K562 (cell line): ENCODE data around the gene FRMPD4. TPM values are rescaled to one million over a fixed set of nuclear protein-coding genes. Genes with fewer than 3 reads are reported as not detected.

Experiments used
- ATAC-seq: fragments of 200-7000 bp; cut with Tn5 transposase; 3 replicates; pipeline ENCODE4 v1.9.1; 2020; ENCODE audit warnings: moderate library complexity
- BruUV-seq: library from RNA; stranded (reverse); fragments of 400-500 nt; replicated peaks from 2 replicates; lab custom pipeline; 2021; lab: Mats Ljungman, UMichigan
- CTCF ChIA-PET: fragments of 300-600 bp; formaldehyde crosslinking; extraction: SDS; loops from one replicate; lab custom pipeline; 2021; ENCODE audit warnings: low intra/inter-chr PET ratio; lab: Yijun Ruan, JAX
- POLR2A ChIA-PET: fragments of 300-600, 350-650 bp; sonication (Branson Sonifier 250); formaldehyde crosslinking; extraction: SDS; loops from one replicate; lab custom pipeline; 2021; ENCODE audit warnings: antibody characterized with exemption, inconsistent platforms; lab: Yijun Ruan, JAX
- DNase-seq, 4 experiments: peaks; one replicate each; pipeline versions ENCODE4 v3.0.0 to v3.0.0-alpha.2; 2011 to 2018; ENCODE audit warnings: low spot score in 3 of 4, mixed read lengths in 3 of 4; ENCODE audit errors: extremely low read depth in 1 of 4
- FAIRE-seq: peaks from 2 replicates; lab custom pipeline; 2011; peaks lifted over from hg19 to GRCh38; lab: Jason Lieb, UNC
- H2AFZ ChIP-seq: 2 replicates; pipeline ENCODE4 v1.6.0; 2011; ENCODE audit warnings: low read depth, low read length, control low read depth, inconsistent platforms
- H3K27ac ChIP-seq: fragments of 200-600 bp; 3 replicates; pipeline ENCODE4 v1.8.0; 2011; ENCODE audit warnings: low read depth, mild to moderate bottlenecking, control low read depth, inconsistent platforms, low read length, moderate library complexity, mixed read lengths; ENCODE audit errors: extremely low read depth
- H3K27me3 ChIP-seq, 2 experiments: fragments of 300-600 bp in 1 of 2; 2 replicates in 1 of 2; 3 replicates in 1 of 2; pipeline versions ENCODE4 v1.6.0 to v1.8.0; 2011; ENCODE audit warnings: inconsistent platforms in 2 of 2, low read length in 2 of 2, mild to moderate bottlenecking in 1 of 2, mixed read lengths in 1 of 2, moderate library complexity in 1 of 2; ENCODE audit not compliant: control insufficient read depth in 2 of 2, insufficient read depth in 2 of 2
- H3K36me3 ChIP-seq: fragments of 300-600 bp; 3 replicates; pipeline ENCODE4 v1.8.0; 2011; ENCODE audit warnings: mild to moderate bottlenecking, low read length, inconsistent platforms; ENCODE audit not compliant: control insufficient read depth, insufficient read depth
- H3K4me1 ChIP-seq, 2 experiments: fragments of 200-600 bp in 1 of 2; replicated peaks in 1 of 2; 2 replicates in 1 of 2; 3 replicates in 1 of 2; pipeline versions ENCODE4 v1.5.1 to v1.8.0; 2011; ENCODE audit warnings: inconsistent platforms in 2 of 2, low read length in 2 of 2, mild to moderate bottlenecking in 1 of 2, mixed read lengths in 1 of 2, moderate library complexity in 1 of 2; ENCODE audit not compliant: control insufficient read depth in 2 of 2, insufficient read depth in 2 of 2
- H3K4me2 ChIP-seq: 2 replicates; pipeline ENCODE4 v1.6.1; 2011; ENCODE audit warnings: low read length, control low read depth, inconsistent platforms, mixed read lengths; ENCODE audit not compliant: insufficient read depth
- H3K4me3 ChIP-seq: fragments of 200-600 bp; sonication (generic), shearing (Covaris generic); 2 replicates; pipeline ENCODE4 v1.5.1; 2016; ENCODE audit warnings: control low read depth, inconsistent platforms
- H3K79me2 ChIP-seq: fragments of 200-600 bp; 3 replicates; pipeline ENCODE4 v1.8.0; 2011; ENCODE audit warnings: low read length, inconsistent platforms; ENCODE audit not compliant: control insufficient read depth, insufficient read depth
- H3K9ac ChIP-seq, 2 experiments: 2 replicates each; pipeline versions ENCODE4 v1.6.0 to v1.6.1; 2011; ENCODE audit warnings: low read depth in 2 of 2, low read length in 2 of 2, control low read depth in 1 of 2, inconsistent platforms in 1 of 2, mild to moderate bottlenecking in 1 of 2, mixed read lengths in 1 of 2; ENCODE audit not compliant: insufficient read depth in 1 of 2
- H3K9me1 ChIP-seq: one replicate; pipeline ENCODE4 v1.6.0; 2011; ENCODE audit warnings: inconsistent platforms, mild to moderate bottlenecking, low read length, moderate library complexity; ENCODE audit not compliant: control insufficient read depth, insufficient read depth
- H3K9me3 ChIP-seq: replicated peaks from 2 replicates; pipeline ENCODE4 v1.5.1; 2011; ENCODE audit warnings: low read depth, low read length, inconsistent platforms; ENCODE audit not compliant: control insufficient read depth, insufficient read depth
- H4K20me1 ChIP-seq: replicated peaks from 2 replicates; pipeline ENCODE4 v1.6.1; 2011; ENCODE audit warnings: low read length, inconsistent platforms, mixed read lengths; ENCODE audit not compliant: control insufficient read depth, insufficient read depth
- DLX4 ChIP-seq: fragments of 250-450 bp; sonication (Bioruptor Pico); IDR thresholded peaks from 2 replicates; pipeline ENCODE4 v1.6.1; 2021; ENCODE audit warnings: mild to moderate bottlenecking
- FOS ChIP-seq: IDR thresholded peaks from 3 replicates; pipeline ENCODE4 v1.6.1; 2011; ENCODE audit not compliant: insufficient read length; ENCODE audit errors: extremely low read depth
- ID3 ChIP-seq, 2 experiments: fragments of 250-450 bp in 1 of 2; fragments of 450-650 bp in 1 of 2; sonication (Bioruptor Pico) in 1 of 2; IDR thresholded peaks; 2 replicates each; pipeline versions ENCODE4 v1.6.1 to v1.8.0; 2016 to 2021; ENCODE audit warnings: mild to moderate bottlenecking in 2 of 2, moderate library complexity in 2 of 2, missing compliant biosample characterization in 1 of 2, missing genetic modification characterization in 1 of 2
- PATZ1 ChIP-seq: fragments of 250-450 bp; sonication (Bioruptor Pico); IDR thresholded peaks from 2 replicates; pipeline ENCODE4 v1.5.0; 2020; ENCODE audit warnings: mild to moderate bottlenecking, borderline replicate concordance
- RBM34 ChIP-seq: fragments of 200-400 bp; formaldehyde crosslinking; IDR thresholded peaks from 2 replicates; pipeline ENCODE4 v1.6.1; 2018; ENCODE audit warnings: low read length, borderline replicate concordance; ENCODE audit not compliant: insufficient read depth
- REST ChIP-seq, 2 experiments: fragments of 450-650 bp; formaldehyde crosslinking in 1 of 2; IDR thresholded peaks; 2 replicates each; pipeline versions ENCODE4 v1.4.0 to v1.6.1; 2014 to 2020; ENCODE audit warnings: mild to moderate bottlenecking in 2 of 2, borderline replicate concordance in 1 of 2, low read depth in 1 of 2
- TSC22D4 ChIP-seq: fragments of 450-650 bp; IDR thresholded peaks from 2 replicates; pipeline ENCODE4 v1.6.1; 2016; ENCODE audit warnings: missing genetic modification characterization, missing biosample characterization, control low read depth
- XRCC3 ChIP-seq: fragments of 450-650 bp; IDR thresholded peaks from 2 replicates; pipeline ENCODE4 v1.6.1; 2017; ENCODE audit warnings: mild to moderate bottlenecking, moderate library complexity
- ZNF551 ChIP-seq: fragments of 250-450 bp; sonication (Bioruptor Pico); IDR thresholded peaks from 2 replicates; pipeline ENCODE4 v1.5.0; 2021; ENCODE audit warnings: mild to moderate bottlenecking, moderate library complexity
- WGBS: fragments of 100-300 bp; shearing (Covaris generic); methylation state at CpG from one replicate; pipeline ENCODE4 v1.1.6; 2016; ENCODE audit warnings: low coverage, mixed read lengths; ENCODE audit not compliant: insufficient coverage; ENCODE audit errors: missing lambda C conversion rate; 5-methylcytosine and 5-hydroxymethylcytosine counted together
- in situ Hi-C: fragments of 300-500 bp; cut with MboI; formaldehyde crosslinking; loops from 4 replicates; pipeline ENCODE4 v1.15.0; 2018; ENCODE audit warnings: inconsistent platforms, mixed read lengths
- intact Hi-C: fragments of 100-400 bp; cut with micrococcal nuclease; formaldehyde crosslinking; loops from 2 replicates; pipeline ENCODE4 v1.14.2; 2022
- polyA plus RNA-seq, 8 experiments: library from polyadenylated mRNA; depleted of rRNA in 4 of 8; stranded (reverse) in 5 of 8; unstranded in 3 of 8; fragments of >200 nt; fragmentation: Nextera tagmentation in 2 of 8; fragmentation: Illumina TruSeq in 1 of 8; extraction: Ambion mirVana in 2 of 8; extraction: Trizol in 1 of 8; gene quantifications; 2 replicates each; pipeline versions ENCODE4 v1.2.1 to v1.2.3, GENCODE V29; 2011 to 2014; ENCODE audit warnings: inconsistent platforms in 1 of 8, missing spikeins in 1 of 8
- total RNA-seq, 7 experiments: library from RNA; depleted of rRNA in 6 of 7; stranded (reverse); fragments of >200 nt in 6 of 7; fragmentation: Illumina TruSeq in 2 of 7; extraction: Trizol in 2 of 7; gene quantifications; 2 replicates each; pipeline versions ENCODE4 v1.2.1 to v1.2.3, GENCODE V29; 2011 to 2021; ENCODE audit warnings: low replicate concordance in 1 of 7

Gene FRMPD4
- total and polyA plus RNA-seq, 9 of the 15 experiments (the other 6 are each of a cell fraction or from before 2014, with no cell fraction given): not detected

- ChIA-PET POLR2A (no interaction called here), CTCF (no interaction called here)
- FAIRE-seq (no peak), ATAC-seq (no peak), DNase-seq (no peak)
- Histone ChIP-seq H3K27me3 (no peaks in the 10 kb centered on the region), H3K4me2 (no peak overlapping the region), H3K4me1 (no peaks in the 10 kb centered on the region), H3K9ac (no peak overlapping the region), H3K36me3 (no peaks in the 10 kb centered on the region), H3K79me2 (no peaks in the 10 kb centered on the region), H2AFZ (no peak overlapping the region), H3K27ac (no peak overlapping the region), H4K20me1 (no peaks in the 10 kb centered on the region), H3K9me3 (no peaks in the 10 kb centered on the region), H3K4me3 (no peak overlapping the region), H3K9me1 (no peaks in the 10 kb centered on the region)
- intact Hi-C loops: no loop called here
- TF ChIP-seq ID3 (CRISPR knock-in tag; IDR thresholded peaks at IDR 0.05) (no peak), ID3 (tag; IDR thresholded peaks at IDR 0.05) (no peak), XRCC3 (no peak), DLX4 (no peak), RBM34 (no peak), TSC22D4 (tag) (no peak), PATZ1 (no peak), REST (IDR thresholded peaks at IDR 0.05; ENCODE audit: borderline replicate concordance) (no peak), REST (CRISPR knock-in tag; IDR thresholded peaks at IDR 0.05; ENCODE audit: low read depth) (no peak), ZNF551 (CRISPR knock-in tag) (no peak), FOS (no peak)
- 0% methylated on average over 3 of the region's 3 CpGs for WGBS
- in situ Hi-C loops: no loop called here
- no TSS peak for BruUV-seq
Observed at GRCh38 chrX:12403474-12404082, 265.3 kb downstream of the FRMPD4 start.
